Effector memory CD8-positive, alpha-beta T cell (primary cell): ENCODE measurements around the gene DENND5B.

Source experiments
- ATAC-seq: fragments of 150-1000 bp; cut with Tn5 transposase; replicated peaks from 2 replicates; pipeline ENCODE4 v1.10.0; 2021; ENCODE audit warnings: mild to moderate bottlenecking, moderate library complexity
- DNase-seq, 3 experiments: peaks; one replicate each; pipeline ENCODE4 v3.0.0; 2021
- H3K27ac Mint-ChIP-seq, 2 donors: one replicate each; pipeline ENCODE4 v1.8.0; 2022; ENCODE audit warnings: mild to moderate bottlenecking in 2 of 2, mixed read lengths in 2 of 2, moderate library complexity in 2 of 2
- H3K27me3 Mint-ChIP-seq, 2 donors: one replicate each; pipeline ENCODE4 v1.8.0; 2022; ENCODE audit warnings: mixed read lengths in 2 of 2
- H3K36me3 Mint-ChIP-seq: one replicate; pipeline ENCODE4 v1.8.0; 2022; ENCODE audit warnings: mild to moderate bottlenecking, moderate library complexity, mixed read lengths; ENCODE audit not compliant: insufficient read depth
- H3K4me1 Mint-ChIP-seq, 2 donors: one replicate each; pipeline ENCODE4 v1.8.0; 2022; ENCODE audit warnings: low read depth in 2 of 2, mixed read lengths in 2 of 2
- H3K4me3 Mint-ChIP-seq, 2 donors: one replicate each; pipeline ENCODE4 v1.8.0; 2022; ENCODE audit warnings: mild to moderate bottlenecking in 2 of 2, mixed read lengths in 2 of 2, moderate library complexity in 2 of 2
- H3K9me3 Mint-ChIP-seq, 2 donors: one replicate each; pipeline ENCODE4 v1.8.0; 2022; ENCODE audit warnings: mixed read lengths in 2 of 2

Gene DENND5B

DNA sequence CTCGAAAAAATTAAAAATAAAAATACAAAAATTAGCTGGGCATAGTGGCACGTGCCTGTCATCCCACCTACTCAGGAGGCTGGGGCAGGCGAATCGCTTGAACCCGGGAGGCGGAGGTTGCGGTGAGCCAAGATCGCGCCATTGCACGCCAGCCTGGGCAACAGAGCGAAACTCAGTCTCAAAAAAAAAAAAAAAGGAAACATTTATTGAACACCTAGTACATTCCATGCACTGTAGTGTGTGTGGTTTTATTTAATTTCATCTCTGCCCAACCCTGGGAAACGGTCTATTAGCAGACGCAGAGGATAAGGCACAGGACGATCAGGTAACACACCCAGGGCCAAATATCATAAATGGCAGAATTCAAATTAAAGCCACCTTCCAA lies 229.2 kb downstream of the DENND5B start:
- Mint-ChIP-seq H3K27me3 (peaks cover 0 to 7% of the 10 kb centered on the region in 2 donors), H3K9me3 (no peaks in the 10 kb centered on the region), H3K27ac (no peak overlapping the region), H3K36me3 (no peaks in the 10 kb centered on the region), H3K4me1 (peaks cover 13 to 16% of the 10 kb centered on the region in 2 donors), H3K4me3 (peak overlapping the region in 1 of 2 donors; percentile 62)
- ATAC-seq (no peak), DNase-seq (no peak)

DNA sequence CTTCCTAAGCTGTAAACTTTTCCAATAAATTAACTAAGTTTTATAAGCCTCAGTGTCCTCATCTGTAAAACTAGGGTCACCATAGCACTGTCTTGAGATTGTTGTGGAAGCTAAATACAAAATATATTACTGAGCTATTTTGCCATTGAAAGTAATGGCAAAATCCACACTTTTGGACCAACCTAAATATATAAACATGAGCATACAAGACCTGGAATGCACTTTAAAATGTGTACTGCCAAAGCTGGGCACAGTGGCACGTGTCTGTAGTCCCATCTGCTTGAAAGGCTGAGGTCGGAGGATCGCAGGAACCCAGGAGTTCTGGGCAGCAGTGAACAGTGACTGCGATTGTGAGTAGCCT lies 235.2 kb downstream of the DENND5B start:
- no peak overlapping the region for H3K27ac Mint-ChIP-seq
- ATAC-seq (no peak), DNase-seq (no peak)
- peaks cover 11 to 12% of the 10 kb centered on the region in 2 donors for H3K27me3 Mint-ChIP-seq
- H3K9me3 Mint-ChIP-seq: no peaks in the 10 kb centered on the region
- no peaks in the 10 kb centered on the region for H3K4me1 Mint-ChIP-seq
- no peak overlapping the region for H3K4me3 Mint-ChIP-seq
- peaks cover 2% of the 10 kb centered on the region for H3K36me3 Mint-ChIP-seq

DNA sequence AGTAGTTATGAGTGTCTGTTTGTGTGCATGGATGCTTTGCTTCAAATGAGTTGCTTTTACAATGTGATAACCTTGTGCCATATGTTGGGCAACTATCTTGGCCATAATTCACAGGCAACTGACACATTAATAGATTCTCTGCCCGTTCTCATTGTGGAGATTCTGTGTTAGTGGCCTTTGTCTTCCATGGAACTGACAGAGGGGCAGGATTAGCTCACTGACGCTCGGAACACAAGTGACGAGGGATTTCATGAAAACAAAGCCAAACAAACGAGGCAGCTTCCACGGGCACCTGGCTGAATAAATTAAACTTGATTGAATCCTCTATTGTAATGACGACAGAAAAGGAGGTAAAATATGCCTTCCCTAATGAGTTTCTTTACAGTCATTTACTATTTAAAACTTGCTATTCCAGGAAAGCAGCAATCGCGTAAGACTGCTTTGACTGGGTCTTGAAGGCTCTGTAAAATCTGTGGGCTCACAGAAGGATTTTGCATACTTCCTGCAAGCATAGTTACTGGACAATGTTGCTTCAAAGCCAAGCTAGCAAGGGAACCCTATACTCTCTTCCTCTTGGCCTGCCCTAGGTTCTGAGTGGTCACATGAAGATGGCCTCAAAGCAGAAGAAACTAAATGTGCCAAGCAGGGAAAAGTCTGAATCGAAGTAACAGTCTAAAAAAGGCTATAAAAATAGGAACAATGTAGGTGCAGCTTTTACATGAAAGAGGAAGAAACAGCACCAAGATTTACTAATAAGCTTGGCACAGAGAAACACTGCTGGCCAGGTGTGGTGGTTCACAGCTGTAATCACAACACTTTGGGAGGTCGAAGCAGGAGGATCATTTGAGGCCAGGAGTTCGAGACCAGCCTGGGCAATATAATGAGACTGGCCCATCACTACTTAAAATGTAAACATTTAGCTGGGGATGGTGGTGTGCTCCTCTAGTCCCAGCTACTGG lies 236.9 kb downstream of the DENND5B start:
- H3K27ac Mint-ChIP-seq: no peak overlapping the region
- H3K4me1 Mint-ChIP-seq: no peaks in the 10 kb centered on the region
- H3K27me3 Mint-ChIP-seq: peaks cover 12 to 24% of the 10 kb centered on the region in 2 donors
- no peak for DNase-seq
- no peak for ATAC-seq
- no peak overlapping the region for H3K4me3 Mint-ChIP-seq
- H3K36me3 Mint-ChIP-seq: peaks cover 5% of the 10 kb centered on the region
- no peaks in the 10 kb centered on the region for H3K9me3 Mint-ChIP-seq

DNA sequence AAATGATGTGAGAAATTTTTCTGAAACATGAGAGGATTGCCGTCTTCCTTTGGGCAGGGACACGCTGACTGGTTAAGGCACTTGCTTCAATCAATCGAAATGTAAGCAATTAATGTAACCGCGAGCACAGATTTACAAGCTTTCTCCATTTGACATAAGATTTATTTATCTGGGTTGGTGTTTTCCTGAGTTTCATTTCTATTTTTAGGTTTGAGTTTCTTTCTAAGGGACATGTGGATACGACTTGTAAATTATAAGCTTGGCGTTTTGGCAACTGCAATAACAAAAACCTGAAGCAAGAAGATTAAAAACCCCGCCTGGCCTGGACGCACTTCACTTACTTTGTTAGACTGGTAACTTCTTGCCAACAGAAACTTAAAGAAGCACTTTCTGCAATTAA lies 244.7 kb downstream of the DENND5B start:
- no peaks in the 10 kb centered on the region for H3K9me3 Mint-ChIP-seq

DNA sequence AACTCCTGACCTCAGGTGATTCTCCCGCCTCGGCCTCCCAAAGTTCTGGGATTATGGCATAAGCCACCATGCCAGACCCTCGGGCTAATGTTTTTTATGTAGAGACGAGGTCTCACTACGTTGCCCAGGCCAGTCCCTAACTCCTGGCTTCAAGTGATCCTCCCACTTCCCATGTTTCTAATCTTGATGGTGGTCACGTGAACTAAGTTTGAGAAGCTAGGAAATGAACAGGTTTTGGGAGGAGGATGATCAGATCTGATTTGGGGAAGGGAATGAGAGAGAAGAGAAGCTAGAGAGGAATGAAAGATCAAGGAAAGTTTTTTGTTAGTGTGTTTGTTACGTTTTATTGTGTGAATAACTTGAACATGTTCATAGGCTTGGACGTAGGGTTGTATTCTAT lies 247.8 kb downstream of the DENND5B start:
- no peak for ATAC-seq
- H3K27me3 Mint-ChIP-seq: peaks cover 0 to 4% of the 10 kb centered on the region in 2 donors
- DNase-seq: no peak
- H3K36me3 Mint-ChIP-seq: no peaks in the 10 kb centered on the region
- H3K4me3 Mint-ChIP-seq: no peak overlapping the region
- H3K27ac Mint-ChIP-seq: no peak overlapping the region
- H3K4me1 Mint-ChIP-seq: no peaks in the 10 kb centered on the region
- no peaks in the 10 kb centered on the region for H3K9me3 Mint-ChIP-seq

More for the DNA sequence above, 244.7 kb downstream of the DENND5B start:
- DNase-seq (no peak), ATAC-seq (no peak)
- H3K4me1 Mint-ChIP-seq: no peaks in the 10 kb centered on the region
- H3K27me3 Mint-ChIP-seq: peaks cover 0 to 14% of the 10 kb centered on the region in 2 donors
- H3K4me3 Mint-ChIP-seq: no peak overlapping the region
- no peak overlapping the region for H3K27ac Mint-ChIP-seq
- H3K36me3 Mint-ChIP-seq: peaks cover 2% of the 10 kb centered on the region

DNA sequence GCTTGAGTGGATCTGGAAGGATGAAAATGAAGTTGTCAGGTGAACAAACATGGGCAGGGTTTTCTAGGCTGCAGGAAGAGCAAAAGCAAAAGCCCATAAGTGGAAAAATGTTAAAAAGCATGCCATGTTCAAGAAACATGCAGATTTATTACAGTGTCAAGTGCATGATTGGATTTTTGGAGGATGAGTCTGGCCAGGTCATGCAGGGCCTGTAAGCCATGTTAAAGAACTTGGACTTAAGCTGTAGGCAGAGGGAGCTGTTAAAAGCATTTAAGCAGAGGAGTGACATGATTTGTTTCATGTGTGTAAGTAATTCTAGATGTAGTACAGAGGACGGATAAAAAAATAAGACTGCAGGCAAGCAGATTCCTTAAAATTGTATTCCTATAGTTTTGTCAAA lies 248.7 kb downstream of the DENND5B start:
- H3K4me1 Mint-ChIP-seq: no peaks in the 10 kb centered on the region
- peaks cover 0 to 6% of the 10 kb centered on the region in 2 donors for H3K27me3 Mint-ChIP-seq
- no peak for ATAC-seq
- H3K27ac Mint-ChIP-seq: peak overlapping the region in 1 of 2 donors; percentile 6
- no peaks in the 10 kb centered on the region for H3K9me3 Mint-ChIP-seq
- no peaks in the 10 kb centered on the region for H3K36me3 Mint-ChIP-seq
- no peak for DNase-seq
- H3K4me3 Mint-ChIP-seq: no peak overlapping the region

DNA sequence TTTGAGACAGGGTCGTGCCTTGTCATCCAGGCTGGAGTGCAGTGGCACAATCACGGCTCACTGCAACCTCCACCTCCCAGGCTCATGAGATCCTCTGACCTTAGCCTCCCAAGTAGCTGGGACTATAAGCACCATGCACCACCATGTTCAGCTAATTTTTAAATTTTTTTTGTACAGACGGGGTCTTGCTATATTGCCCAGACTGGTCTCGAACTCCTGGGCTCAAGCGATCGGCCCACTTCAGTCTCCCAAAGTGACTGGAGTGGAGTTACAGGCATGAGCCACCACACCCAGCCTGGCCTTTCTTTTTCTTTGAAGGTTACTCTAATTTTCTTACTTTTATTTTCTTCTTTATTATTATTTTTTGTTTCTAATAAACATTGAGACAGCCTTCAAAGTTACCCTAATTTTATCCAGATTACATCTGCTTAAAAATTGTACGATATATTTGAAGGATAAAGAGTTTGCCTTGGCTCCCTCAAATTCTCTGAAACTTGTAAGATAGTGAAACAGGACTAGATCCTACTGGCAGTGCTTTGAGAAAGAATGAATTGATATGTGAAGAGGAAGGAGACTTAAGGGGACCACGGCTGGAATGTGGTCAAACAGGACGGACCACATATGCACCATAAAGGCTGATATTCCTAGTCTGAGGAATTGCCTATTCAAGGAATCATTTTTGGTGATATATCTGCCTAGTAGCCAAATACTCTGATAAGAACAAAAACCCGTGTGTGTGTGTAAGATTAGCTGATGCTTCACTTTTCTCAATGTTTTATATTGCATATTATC lies 250.9 kb downstream of the DENND5B start:
- Mint-ChIP-seq H3K4me1 (no peaks in the 10 kb centered on the region), H3K27ac (no peak overlapping the region), H3K27me3 (peaks cover 0 to 6% of the 10 kb centered on the region in 2 donors), H3K4me3 (no peak overlapping the region), H3K36me3 (no peaks in the 10 kb centered on the region), H3K9me3 (no peaks in the 10 kb centered on the region)
- ATAC-seq (no peak), DNase-seq (no peak)

DNA sequence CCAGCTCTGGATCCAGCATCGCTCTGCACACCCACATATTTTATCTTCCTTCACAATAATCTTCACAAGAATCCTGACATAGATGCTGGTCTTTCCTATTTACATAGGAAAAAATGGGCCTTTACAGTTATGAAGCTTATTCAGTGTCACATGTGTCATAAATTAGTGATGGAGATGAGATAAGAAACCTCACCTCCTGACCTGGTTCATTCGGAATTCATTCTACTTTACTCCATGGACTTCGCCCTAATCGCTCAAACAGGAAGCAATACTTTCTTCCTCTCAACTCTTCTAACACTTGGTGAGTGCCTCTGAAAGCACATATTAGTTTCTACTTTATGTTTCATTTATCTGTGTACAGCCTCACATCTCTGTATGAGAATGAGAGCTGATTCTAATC lies 253.0 kb downstream of the DENND5B start:
- Mint-ChIP-seq H3K27ac (no peak overlapping the region), H3K36me3 (no peaks in the 10 kb centered on the region), H3K9me3 (no peaks in the 10 kb centered on the region), H3K27me3 (peaks cover 0 to 6% of the 10 kb centered on the region in 2 donors), H3K4me1 (no peaks in the 10 kb centered on the region), H3K4me3 (no peak overlapping the region)
- ATAC-seq: no peak
- no peak for DNase-seq
